ENCODE measurements around the gene SETD4.

SETD4 gene

DNA sequence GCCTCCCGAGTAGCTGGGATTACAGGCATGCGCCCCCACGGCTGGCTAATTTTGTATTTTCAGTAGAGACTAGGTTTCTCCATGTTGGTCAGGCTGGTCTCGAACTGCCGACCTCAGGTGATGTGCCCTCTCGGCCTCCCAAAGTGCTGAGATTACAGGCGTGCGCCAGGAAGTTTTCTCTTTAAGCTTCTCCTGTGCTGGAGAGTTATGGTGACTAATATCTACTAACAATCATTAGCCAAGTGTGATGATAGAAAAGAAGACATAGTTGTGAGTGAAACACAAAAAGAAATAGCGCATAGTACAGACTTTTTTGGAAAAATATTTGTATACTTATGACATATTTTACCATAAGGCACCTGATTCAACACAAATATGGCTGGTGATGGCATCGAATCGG lies 56.5 kb downstream of the SETD4 start:
- no peak overlapping the region for H3K9ac ChIP-seq (ENCODE audit: low read depth, low read length, poor library complexity, severe bottlenecking)
- H3F3A ChIP-seq (ENCODE audit: low read depth) = no peaks in the 10 kb centered on the region
- TF ChIP-seq, protein P1, sequence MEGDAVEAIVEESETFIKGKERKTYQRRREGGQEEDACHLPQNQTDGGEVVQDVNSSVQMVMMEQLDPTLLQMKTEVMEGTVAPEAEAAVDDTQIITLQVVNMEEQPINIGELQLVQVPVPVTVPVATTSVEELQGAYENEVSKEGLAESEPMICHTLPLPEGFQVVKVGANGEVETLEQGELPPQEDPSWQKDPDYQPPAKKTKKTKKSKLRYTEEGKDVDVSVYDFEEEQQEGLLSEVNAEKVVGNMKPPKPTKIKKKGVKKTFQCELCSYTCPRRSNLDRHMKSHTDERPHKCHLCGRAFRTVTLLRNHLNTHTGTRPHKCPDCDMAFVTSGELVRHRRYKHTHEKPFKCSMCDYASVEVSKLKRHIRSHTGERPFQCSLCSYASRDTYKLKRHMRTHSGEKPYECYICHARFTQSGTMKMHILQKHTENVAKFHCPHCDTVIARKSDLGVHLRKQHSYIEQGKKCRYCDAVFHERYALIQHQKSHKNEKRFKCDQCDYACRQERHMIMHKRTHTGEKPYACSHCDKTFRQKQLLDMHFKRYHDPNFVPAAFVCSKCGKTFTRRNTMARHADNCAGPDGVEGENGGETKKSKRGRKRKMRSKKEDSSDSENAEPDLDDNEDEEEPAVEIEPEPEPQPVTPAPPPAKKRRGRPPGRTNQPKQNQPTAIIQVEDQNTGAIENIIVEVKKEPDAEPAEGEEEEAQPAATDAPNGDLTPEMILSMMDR (conservative IDR thresholded peaks at IDR 0.05; ENCODE audit: low read length) = no peak
- no peak for TF ChIP-seq EZH2phosphoT487 (IDR thresholded peaks at IDR 0.05; ENCODE audit: borderline replicate concordance)
- H3K9me3 ChIP-seq (ENCODE audit: insufficient read depth, low read depth, low read length) = no peaks in the 10 kb centered on the region
- H3K4me3 ChIP-seq (ENCODE audit: low read length, poor library complexity, severe bottlenecking) = no peak overlapping the region
- peaks cover under 1% of the 10 kb centered on the region for H3K27me3 ChIP-seq (ENCODE audit: insufficient read depth, low read length, poor library complexity, severe bottlenecking)
- H4K20me1 ChIP-seq (ENCODE audit: insufficient read depth, low read length, poor library complexity, severe bottlenecking) = no peaks in the 10 kb centered on the region
- no peak overlapping the region for H2AFZ ChIP-seq (ENCODE audit: low read length)
- H3K4me1 ChIP-seq (ENCODE audit: insufficient read depth, low read length, poor library complexity, severe bottlenecking) = no peaks in the 10 kb centered on the region
- H3K36me3 ChIP-seq (ENCODE audit: insufficient read depth, low read length) = no peaks in the 10 kb centered on the region
- no peaks in the 10 kb centered on the region for H3K9me2 ChIP-seq (replicated peaks; ENCODE audit: low read depth, low read length)
- no peaks in the 10 kb centered on the region for H3K79me2 ChIP-seq (ENCODE audit: insufficient read depth, low read length)
- no peak overlapping the region for H3K4me2 ChIP-seq (ENCODE audit: low read depth, low read length, poor library complexity, severe bottlenecking)

DNA sequence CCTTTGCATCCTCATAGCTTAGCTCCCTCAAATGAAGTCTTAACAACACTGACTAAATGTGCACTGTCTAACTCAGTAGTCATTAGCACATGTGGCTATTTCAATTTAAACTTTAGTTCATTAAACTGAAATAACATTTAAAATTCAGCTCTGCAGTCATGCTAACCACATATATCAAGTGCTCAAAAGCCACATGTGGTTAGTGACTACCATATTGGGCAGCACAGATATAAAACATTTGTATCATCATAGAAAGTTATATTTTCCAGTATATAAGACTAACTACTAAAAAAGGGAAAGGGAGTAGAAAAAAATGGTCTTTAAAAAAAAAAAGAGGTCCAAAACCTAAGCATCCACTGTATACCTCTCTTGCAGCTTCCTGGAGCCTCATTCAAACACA lies 64.1 kb downstream of the SETD4 start:
- no peaks in the 10 kb centered on the region for H4K20me1 ChIP-seq (ENCODE audit: insufficient read depth, low read length, poor library complexity, severe bottlenecking)
- peaks cover 21% of the 10 kb centered on the region for H3K27me3 ChIP-seq (ENCODE audit: insufficient read depth, low read length, poor library complexity, severe bottlenecking)
- H3K9me3 ChIP-seq (ENCODE audit: insufficient read depth, low read depth, low read length) = no peaks in the 10 kb centered on the region
- no peaks in the 10 kb centered on the region for H3K79me2 ChIP-seq (ENCODE audit: insufficient read depth, low read length)
- H3K36me3 ChIP-seq (ENCODE audit: insufficient read depth, low read length) = no peaks in the 10 kb centered on the region
- H3K9me2 ChIP-seq (replicated peaks; ENCODE audit: low read depth, low read length) = no peaks in the 10 kb centered on the region
- H2AFZ ChIP-seq (ENCODE audit: low read length) = no peak overlapping the region
- peaks cover 10% of the 10 kb centered on the region for H3K4me1 ChIP-seq (ENCODE audit: insufficient read depth, low read length, poor library complexity, severe bottlenecking)
- H3K4me2 ChIP-seq (ENCODE audit: low read depth, low read length, poor library complexity, severe bottlenecking) = peak overlapping the region; percentile 31
- no peak overlapping the region for H3K9ac ChIP-seq (ENCODE audit: low read depth, low read length, poor library complexity, severe bottlenecking)
- no peak for TF ChIP-seq EZH2phosphoT487 (IDR thresholded peaks at IDR 0.05; ENCODE audit: borderline replicate concordance)
- no peak overlapping the region for H3K4me3 ChIP-seq (ENCODE audit: low read length, poor library complexity, severe bottlenecking)
- no peaks in the 10 kb centered on the region for H3F3A ChIP-seq (ENCODE audit: low read depth)

DNA sequence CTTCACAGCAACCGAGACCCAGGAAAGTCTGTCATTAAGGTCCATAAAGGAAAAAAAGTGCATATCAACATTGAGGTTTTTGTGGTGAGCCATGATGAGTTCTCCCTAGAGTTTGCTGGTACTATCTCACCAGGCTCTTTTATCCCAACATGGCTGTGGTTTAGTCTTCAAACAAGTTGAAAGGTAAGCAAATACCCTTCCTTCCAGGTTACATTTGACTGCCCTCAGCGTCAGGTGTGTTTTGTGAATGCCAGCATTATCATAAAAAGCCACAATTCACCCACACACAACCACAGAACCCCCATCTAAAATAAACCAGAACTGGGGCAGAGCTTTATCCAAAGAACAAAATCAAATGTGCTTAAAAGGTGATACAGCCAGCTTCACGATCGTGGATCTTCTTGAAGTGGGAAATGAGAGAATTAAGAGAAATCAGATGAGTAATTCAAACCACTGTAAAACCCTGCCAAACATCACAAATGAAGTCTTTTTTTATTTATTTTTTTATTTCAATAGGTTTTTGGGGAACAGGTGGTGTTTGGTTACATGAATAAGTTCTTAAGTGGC lies 64.7 kb downstream of the SETD4 start:
- no peak for TF ChIP-seq EZH2phosphoT487 (IDR thresholded peaks at IDR 0.05; ENCODE audit: borderline replicate concordance)
- TF ChIP-seq, protein P1 (conservative IDR thresholded peaks at IDR 0.05; ENCODE audit: low read length) = no peak
- peak overlapping the region; percentile 31 for H3K4me2 ChIP-seq (ENCODE audit: low read depth, low read length, poor library complexity, severe bottlenecking)

DNA sequence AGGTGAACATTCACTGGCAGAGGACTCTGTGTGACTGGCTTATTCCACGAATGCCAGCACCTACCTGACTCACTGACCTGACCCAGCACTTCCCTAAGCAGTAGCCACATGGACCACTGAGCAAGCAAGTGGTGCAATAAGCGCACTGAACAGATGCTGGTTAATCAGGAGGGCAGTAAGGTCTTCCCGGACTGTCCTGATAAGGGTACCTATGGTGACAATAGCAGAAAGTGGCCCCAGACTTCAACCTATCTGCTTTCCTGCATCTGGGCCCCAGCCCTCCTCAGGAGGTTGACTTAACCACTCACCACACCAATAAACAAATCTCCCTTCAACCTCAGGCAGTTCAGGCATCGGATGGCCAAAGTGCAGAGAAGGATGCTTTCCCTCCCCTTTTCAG lies 65.7 kb downstream of the SETD4 start:
- peaks cover 21% of the 10 kb centered on the region for H3K27me3 ChIP-seq (ENCODE audit: insufficient read depth, low read length, poor library complexity, severe bottlenecking)
- TF ChIP-seq, protein P1 (conservative IDR thresholded peaks at IDR 0.05; ENCODE audit: low read length) = no peak
- H3F3A ChIP-seq (ENCODE audit: low read depth) = no peaks in the 10 kb centered on the region
- H3K9me2 ChIP-seq (replicated peaks; ENCODE audit: low read depth, low read length) = no peaks in the 10 kb centered on the region
- no peak overlapping the region for H3K4me3 ChIP-seq (ENCODE audit: low read length, poor library complexity, severe bottlenecking)
- H3K9ac ChIP-seq (ENCODE audit: low read depth, low read length, poor library complexity, severe bottlenecking) = no peak overlapping the region
- H4K20me1 ChIP-seq (ENCODE audit: insufficient read depth, low read length, poor library complexity, severe bottlenecking) = no peaks in the 10 kb centered on the region
- no peak overlapping the region for H2AFZ ChIP-seq (ENCODE audit: low read length)
- no peaks in the 10 kb centered on the region for H3K9me3 ChIP-seq (ENCODE audit: insufficient read depth, low read depth, low read length)
- peaks cover 10% of the 10 kb centered on the region for H3K4me1 ChIP-seq (ENCODE audit: insufficient read depth, low read length, poor library complexity, severe bottlenecking)
- H3K36me3 ChIP-seq (ENCODE audit: insufficient read depth, low read length) = no peaks in the 10 kb centered on the region
- H3K4me2 ChIP-seq (ENCODE audit: low read depth, low read length, poor library complexity, severe bottlenecking) = no peak overlapping the region
- H3K79me2 ChIP-seq (ENCODE audit: insufficient read depth, low read length) = no peaks in the 10 kb centered on the region

More for the DNA sequence above, 64.7 kb downstream of the SETD4 start:
- Histone ChIP-seq H3K9me2 (replicated peaks; ENCODE audit: low read depth, low read length) (no peaks in the 10 kb centered on the region), H3K9me3 (ENCODE audit: insufficient read depth, low read depth, low read length) (no peaks in the 10 kb centered on the region), H3K4me3 (ENCODE audit: low read length, poor library complexity, severe bottlenecking) (no peak overlapping the region), H3K4me1 (ENCODE audit: insufficient read depth, low read length, poor library complexity, severe bottlenecking) (peaks cover 10% of the 10 kb centered on the region), H2AFZ (ENCODE audit: low read length) (no peak overlapping the region), H3K79me2 (ENCODE audit: insufficient read depth, low read length) (no peaks in the 10 kb centered on the region), H3K36me3 (ENCODE audit: insufficient read depth, low read length) (no peaks in the 10 kb centered on the region), H3K27me3 (ENCODE audit: insufficient read depth, low read length, poor library complexity, severe bottlenecking) (peaks cover 21% of the 10 kb centered on the region), H3K9ac (ENCODE audit: low read depth, low read length, poor library complexity, severe bottlenecking) (no peak overlapping the region), H3F3A (ENCODE audit: low read depth) (no peaks in the 10 kb centered on the region), H4K20me1 (ENCODE audit: insufficient read depth, low read length, poor library complexity, severe bottlenecking) (no peaks in the 10 kb centered on the region)
